ENCODE data around the gene CLASP2.
"Not testable (repeated sequence)": the region's sequence is repeated elsewhere in the genome, so short reads cannot be mapped to it uniquely, and the experiment has no call there.

Gene CLASP2

DNA sequence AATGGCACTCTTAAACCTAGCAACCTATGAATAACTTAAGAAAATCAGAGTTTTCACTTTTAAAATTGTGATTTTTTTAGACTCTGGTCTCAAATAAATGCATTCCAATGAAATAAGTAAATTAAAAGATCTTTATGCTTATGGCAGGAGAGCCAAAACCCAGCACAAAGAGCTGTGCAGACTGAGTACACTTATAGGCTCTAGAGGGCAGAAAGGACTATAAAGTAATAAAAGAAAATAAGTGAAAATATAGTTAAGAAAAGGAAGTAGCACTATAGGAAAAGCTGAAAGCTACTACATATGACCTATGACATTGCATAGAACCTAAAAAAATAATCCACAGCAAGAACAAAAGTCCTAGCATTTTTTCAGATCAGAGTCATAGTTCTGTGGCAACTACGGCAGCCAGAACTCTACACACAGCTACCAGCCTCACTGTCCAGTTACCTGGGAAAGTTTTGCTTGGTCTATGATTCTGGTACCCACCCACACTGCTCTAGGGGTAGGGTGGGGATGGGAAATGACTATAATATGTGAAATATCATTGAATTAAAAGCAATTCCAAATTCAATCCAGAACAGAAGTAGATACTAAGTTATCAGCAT lies 30.5 kb downstream of the CLASP2 start:
- DNase-seq: no peak

DNA sequence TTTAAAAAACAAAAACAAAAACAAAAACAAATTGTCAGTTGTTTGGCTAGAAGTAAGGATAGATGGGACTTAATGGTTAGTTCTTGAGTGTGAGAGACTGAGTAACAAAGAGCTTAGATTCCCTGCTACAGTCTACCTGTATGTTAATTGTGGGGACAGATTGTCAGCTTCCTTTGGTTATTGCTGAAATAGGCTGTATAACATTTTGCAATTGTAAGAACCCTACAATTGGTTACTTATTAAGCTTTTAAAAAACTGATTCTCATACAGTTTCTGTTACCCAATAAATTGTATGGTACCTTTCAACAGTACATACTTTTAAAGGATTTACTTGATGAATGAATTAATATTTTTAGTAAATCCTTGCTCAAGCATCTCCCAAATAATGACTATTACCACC lies 35.3 kb downstream of the CLASP2 start:
- DNase-seq: no peak

DNA sequence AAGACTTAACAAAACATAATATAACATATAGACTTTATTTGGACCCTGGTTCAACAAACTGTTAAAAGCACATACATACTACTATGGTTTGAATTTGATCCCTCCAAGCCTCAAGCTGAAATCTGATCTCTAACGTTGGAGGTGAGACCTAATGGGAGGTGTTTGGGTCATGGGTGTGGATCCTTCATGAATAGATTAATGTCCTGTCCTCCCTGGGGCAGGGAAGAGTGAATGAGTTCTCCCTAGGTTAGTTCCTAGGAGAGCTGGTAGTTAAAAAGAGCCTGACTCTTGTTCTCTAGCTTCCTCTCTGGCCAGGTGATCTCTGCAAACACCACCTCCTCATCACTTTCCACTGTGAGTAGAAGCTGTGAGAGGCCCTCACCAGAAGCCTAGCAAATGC lies 36.4 kb downstream of the CLASP2 start:
- DNase-seq: no peak

DNA sequence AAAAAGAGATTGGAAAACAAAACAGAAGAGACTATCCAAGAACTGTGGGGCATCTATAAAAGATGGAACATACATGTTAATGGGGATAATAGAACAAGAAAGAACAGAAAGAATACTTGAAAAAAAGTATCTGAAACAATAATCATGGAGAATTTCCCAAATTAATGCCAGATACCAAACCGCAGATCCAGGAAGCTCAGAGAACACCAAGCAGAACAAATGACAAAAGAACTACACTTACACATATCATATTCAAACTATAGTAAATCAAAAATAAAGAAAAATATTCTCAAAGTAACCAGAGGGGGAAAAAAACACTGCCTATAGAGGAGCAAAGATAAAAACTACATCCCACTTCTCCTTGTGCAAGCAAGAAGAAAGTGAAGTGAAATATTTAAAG lies 40.0 kb downstream of the CLASP2 start:
- DNase-seq: no peak

DNA sequence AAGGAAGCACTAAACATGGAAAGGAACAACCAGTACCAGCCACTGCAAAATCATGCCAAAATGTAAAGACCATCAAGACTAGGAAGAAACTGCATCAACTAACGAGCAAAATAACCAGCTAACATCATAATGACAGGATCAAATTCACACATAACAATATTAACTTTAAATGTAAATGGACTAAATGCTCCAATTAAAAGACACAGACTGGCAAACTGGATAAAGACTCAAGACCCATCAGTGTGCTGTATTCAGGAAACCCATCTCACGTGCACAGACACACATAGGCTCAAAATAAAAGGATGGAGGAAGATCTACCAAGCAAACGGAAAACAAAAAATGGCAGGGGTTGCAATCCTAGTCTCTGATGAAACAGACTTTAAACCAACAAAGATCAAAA lies 44.6 kb downstream of the CLASP2 start:
- DNase-seq: not testable (repeated sequence)

DNA sequence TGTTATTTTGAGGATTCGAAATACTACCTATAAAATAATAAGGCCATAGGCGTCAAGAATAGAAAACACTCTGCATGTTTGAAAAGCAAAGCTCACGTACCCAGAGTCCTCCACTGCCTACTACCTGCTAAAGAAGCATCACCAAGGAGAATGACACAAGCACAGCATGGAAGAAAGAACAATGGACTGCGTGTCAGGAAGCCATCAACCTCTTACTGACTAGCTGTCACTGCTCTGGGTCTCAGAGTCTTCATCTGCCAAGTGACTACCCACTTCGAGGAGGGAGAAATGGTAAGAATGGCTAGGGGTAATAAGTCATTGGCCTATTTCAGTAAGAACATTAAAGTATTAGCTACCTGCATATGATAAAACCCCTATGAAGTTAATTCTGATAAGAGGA lies 49.4 kb downstream of the CLASP2 start:
- DNase-seq: no peak

DNA sequence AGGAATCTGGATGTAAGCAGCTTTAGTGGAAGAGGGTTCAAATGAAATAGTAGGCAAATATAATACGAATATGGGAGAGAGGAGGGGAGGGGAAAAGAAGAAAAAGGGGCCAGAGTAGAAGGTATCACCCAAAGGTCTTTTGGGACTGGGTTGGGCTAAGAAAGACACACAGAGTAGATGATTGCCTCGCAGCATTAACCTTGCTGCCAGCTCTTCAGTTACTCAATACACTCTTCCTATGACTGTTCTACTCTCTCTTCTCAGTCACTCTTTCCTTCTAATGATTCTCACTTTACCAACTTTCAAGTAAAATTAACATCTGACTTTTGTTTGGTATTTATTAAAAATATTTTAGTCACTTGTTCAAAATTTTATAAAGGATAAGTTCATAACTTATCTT lies 52.8 kb downstream of the CLASP2 start:
- DNase-seq: no peak

DNA sequence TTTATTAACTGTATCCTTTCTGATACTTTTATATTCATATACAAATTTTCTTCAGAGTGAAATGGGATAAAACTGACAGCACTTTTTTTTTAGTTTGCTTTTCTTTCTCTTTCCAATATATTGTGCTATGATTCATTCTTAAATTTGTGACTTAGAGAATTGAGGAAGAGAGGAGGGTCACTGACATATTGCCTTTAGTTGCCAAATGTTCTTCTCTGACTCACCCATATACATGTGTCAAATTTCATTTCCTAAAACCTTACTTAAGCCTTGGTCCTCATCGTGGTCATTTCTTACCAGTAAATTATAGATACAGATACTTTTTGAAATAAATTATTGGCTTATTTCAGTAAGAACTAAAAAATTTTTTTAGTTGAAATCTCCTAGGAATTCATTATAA lies 53.9 kb downstream of the CLASP2 start:
- peak; percentile 77 to 78 for DNase-seq

DNA sequence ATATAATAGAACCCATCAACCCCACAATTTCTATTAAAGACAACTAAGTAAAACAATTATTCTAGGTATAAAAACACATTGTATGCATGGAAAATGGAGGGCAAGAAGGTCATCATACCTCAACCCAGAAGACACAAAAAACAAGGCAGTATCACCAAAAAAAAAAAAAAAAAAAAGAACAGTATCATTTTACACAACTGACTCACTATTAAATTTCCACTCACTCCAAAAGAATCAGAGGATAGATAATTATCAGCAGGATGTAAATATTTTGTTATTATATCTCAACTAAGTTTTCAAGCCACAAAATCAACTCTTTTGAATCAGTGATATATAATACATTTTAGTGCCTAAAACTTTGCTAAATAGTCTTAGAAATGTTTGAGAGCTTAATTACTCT lies 55.0 kb downstream of the CLASP2 start:
- DNase-seq: no peak

DNA sequence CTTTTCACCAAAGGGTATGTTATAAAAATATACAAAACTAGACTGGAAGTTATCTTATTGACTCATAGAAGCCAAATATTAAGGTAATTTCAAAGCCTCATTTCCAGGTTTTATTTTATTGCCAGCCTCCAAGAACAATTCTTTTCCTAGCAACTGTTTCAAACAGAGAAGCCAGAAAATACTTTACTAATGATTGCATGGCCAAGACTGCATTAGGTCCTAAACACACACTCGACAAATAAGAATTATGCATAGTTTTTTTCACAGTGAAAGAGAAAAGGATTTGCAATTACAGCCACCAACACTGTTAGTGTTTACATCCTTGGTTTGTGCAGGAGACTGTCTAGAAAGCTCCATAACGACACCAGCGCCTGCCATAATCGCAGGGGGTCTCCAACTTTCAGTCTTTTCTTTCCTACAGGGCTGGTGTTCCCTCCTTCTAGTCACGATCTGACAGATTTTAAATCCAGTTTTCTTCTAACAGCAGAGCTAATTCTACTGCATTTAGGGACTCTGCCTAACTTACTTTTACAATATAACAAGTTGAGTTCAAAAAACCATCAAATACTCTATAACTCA lies 58.1 kb downstream of the CLASP2 start:
- no peak for DNase-seq

DNA sequence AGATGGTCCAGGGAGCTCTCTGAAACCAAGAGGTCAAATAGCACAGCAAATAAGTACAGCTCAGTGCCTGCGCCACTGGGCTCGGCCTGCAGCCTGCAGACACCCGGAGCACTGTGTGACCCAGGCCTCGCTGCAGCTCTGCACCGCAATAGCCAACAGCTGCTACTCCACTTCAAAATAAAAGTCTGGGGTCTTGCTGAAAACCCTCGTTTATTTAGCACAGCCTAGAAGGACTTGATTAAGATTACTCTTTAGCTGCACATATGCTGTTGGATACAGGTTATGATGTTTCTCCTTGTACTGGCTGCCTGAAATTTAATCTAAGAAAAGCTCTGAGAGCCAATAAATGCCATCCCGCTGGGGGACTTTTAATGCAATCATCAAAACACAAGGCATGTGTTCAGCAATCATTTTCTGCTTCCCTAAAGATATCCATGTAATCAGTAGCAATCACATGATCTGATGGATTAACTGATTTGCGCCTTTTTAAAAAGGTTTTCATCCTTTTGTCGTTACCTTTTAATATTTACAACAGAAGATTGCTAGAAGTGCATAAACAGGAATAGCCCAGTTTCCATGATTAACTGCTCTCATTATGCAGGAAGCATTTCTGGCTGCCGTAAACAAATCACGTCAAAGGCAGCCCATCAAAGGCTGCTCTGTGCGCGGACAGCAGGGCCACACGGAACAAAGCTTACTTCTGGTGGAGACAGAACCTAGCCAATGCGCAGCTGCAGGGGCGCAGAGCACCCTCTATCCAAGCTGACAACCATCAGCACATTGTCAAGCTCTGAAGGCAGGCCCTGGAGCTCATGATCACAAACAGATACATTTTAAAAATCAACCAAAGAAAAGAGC lies 58.8 kb downstream of the CLASP2 start:
- DNase-seq: peak; percentile 74 to 76

DNA sequence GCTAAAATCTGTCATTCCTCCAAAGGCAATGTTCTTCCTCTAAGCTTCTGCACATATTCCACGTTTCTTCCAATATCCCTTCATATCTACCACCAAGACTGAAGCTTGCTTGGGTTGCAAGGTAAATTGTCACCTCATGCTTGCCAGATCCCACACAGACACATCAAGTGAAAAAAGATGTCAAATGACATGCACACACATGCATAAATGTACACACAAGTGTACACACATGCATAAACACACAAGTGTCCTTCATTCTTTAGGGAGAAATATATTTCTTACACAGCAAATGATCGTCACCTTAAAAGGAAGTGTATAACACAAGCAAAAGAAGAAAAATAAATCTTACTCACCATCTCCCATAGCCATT lies 59.4 kb downstream of the CLASP2 start:
- DNase-seq: no peak

DNA sequence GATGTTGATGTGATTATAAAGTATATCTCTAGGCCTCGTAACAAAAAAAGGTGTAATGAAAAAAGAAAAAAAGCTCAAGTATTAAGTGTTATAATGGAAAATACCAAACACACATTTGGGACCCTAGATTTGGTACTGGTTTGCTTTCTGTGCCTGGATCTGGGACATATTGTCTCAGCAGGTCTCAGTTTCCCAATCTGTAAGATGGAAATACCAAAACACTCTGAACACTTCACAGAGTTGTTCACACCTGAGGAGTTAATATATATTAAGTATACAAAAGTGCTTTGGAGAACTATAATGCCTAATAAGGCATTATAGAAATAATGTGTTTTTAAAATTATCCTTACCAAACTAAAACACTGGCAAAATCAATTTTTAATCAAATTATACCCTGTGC lies 60.0 kb downstream of the CLASP2 start:
- no peak for DNase-seq

DNA sequence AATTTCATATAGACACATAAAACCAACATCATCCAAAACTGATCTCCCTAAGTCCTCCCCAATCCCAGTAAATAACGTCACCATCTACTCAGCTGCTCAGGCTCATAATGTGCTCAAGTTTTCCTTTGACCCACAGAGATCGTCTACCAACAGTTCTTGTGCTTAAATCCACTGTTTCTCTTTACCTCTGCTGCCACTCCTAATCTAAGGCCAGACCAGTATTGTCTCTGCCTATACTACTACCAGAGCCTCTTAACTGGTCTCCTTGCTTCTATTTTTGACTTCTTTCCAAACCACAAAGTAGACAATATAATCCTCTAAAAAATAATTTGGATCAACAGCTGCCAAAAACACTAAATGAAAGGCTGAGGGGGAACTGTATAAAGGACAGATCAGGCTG lies 65.3 kb downstream of the CLASP2 start:
- no peak for DNase-seq

DNA sequence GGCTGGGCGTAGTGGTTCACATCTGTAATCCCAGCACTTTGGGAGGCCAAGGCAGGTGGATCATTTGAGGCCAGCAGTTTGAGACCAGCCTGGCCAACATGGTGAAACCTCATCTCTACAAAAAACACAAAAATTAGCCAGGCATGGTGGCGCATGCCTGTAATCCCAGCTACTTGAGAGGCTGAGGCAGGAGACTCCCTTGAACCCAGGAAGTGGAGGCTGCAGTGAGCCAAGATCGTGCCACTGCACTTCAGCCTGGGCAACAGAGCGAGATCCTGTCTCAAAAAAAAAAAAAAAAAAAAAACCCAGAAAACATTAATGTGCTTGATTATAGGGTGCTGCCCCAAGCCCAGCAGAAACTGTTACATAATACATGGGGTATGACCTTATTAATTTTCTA lies 67.0 kb downstream of the CLASP2 start:
- not testable (repeated sequence) for DNase-seq

DNA sequence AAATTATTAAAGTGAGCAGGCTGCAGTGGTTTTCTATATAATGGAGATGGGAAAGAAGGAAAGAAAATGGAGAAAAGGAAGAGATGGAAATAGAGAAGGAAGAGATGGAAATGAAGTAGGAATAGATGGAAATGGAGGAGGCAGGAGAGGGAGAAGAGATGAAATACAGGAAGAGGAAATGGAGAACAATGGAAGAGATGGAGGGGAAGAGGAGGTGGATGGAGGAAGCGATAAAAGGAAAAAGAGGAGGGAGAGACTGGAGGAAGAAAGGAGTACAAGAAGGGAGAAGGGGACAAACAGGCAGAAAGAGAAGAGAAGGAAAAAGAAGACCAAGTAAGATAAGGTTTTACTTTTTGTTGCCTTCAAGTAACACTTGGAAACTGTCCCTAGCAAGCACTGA lies 67.6 kb downstream of the CLASP2 start:
- DNase-seq: no peak

DNA sequence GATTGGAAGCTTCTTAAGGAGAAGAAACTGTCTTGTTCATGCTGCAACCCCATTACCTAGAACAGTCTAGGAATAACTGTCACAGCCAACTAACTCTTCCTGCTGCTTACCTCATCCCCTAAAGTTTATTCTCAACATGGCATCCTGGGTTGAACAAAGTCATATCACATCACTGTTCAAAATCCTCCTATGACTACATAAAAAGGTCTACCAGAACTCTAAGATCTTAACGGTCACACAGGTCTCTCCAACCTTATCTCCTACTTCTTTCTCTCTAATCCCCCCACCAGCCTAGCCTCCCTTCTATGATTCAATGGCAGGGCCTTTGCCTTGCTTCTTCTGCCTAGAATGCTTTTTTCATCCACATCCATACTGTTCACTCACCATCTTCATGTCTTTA lies 69.3 kb downstream of the CLASP2 start:
- DNase-seq: no peak

DNA sequence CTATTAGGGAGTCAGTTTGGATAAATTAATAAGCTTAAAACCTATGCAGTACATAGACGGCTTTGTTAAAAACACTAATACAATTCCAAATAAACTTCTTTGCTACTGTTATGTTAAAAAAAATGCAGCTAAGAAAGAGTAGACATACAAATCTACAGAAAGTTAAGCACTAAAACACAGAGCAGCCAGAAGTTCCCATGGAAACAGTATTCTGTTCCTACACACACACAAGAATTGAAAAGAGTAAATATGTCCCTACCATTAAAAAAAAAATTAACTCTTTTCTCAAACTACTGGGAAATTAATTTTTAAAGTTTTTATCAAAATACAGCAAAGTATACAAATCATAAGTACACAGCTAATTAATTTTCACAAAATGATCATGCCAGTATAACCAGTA lies 71.6 kb downstream of the CLASP2 start:
- DNase-seq: no peak

DNA sequence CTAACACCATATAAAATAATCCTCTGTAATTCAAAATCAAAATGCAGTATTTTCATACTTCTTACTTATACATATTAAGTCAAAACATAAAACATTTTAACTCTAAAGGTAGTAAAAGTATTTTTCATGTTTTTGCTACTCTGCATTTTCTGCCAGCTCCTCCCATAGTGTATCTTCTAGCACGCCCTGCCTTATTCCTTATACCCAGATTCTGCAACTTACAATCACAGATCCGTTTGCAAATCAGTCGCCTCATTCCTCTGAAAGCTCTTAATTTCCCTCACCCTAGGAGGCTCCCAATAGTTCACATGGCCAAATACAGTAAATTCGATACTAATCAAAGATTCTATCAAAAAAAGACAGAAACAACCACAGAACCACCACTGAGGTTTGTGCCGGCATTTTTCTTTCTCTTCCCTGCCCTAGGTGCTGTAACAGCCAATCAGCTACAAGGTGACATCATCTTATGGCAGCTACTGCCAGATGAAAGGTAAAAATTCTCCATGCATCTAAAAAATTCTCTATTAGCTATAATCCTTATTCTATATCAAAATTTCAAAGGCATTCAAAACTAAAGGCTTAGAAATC lies 72.9 kb downstream of the CLASP2 start:
- no peak for DNase-seq

DNA sequence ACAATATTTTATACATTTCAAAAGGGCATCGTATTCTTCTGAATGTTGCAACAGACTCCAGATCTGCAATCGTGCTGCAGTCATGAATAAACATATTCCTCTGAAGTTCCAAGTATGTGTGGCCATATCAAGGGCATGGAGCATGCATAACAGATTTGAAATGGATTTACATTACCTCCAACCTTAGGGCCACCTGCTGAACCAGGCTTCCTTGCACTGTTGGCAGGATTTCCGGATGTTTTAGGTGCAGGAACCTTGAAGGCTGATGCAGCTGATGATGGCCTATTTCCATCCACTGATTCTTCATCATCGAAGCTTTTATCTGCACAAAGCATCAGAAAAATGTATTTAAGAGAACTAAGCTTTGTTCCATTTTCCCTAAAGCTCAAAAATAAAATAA lies 73.5 kb downstream of the CLASP2 start:
- no peak for DNase-seq

DNA sequence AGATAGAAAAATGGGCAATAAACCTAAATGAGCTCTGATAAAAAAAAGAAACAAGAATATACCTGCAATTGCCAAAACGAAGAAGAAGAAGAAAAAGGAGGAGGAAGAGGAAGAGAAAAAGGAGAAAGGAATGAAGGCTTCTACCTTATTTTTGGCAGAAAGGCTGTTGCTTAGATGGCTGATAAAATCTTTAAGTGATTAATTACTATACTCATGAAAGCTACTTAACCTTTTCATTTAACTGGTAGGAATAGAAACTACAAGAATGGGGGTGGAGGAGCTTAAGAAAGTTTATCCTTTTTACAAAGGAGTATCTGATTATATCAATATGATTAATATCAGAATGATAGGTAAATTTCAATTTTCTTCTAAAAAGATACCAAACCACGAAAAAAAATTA lies 75.2 kb downstream of the CLASP2 start:
- DNase-seq: no peak

DNA sequence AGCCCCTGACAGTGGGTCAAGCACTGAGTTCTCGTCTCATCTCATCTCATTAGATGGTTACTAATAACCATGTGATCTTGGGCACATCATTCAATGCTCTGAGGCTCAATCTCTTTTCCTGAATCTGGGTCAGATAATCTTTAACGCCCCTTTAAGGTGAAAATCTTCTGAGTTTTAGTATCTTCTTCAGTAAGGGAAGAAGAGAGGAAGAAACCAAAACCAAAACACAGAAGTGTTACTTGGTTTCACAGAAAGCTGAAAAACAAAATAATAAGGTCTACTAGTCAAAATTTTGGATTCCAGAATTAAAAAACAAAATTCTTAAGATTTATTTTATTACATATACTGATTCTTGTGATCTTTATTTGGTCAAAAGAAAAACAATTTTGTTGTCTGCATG lies 78.2 kb downstream of the CLASP2 start:
- DNase-seq: no peak

DNA sequence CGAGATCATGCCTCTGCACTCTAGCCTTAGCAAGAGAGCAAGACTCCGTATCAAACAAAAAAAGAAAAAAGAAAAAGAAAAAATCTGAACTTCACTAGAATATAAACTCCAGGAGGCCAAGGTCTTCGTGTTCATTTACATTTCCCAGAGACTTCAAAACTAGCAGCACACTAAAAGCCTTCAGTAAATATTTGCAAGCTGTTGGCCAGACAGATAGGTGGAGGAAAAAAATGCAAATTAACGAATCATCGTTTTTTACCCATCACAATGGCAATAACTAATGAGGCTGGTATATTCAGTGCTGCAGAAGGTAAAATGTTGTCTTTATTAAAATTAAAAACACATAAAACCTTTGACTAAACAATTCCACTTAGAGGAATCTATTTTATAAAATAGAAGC lies 80.6 kb downstream of the CLASP2 start:
- no peak for DNase-seq
